Kidney (tissue), 14 donors: ENCODE results near the gene CCDC15. TPM values are rescaled to one million over a fixed set of nuclear protein-coding genes. Genes with fewer than 3 reads are reported as not detected.
"Not testable (repeated sequence)": the region's sequence is repeated elsewhere in the genome, so short reads cannot be mapped to it uniquely, and the experiment has no call there.

ENCODE experiments used
- DNase-seq, 5 donors: peaks; one replicate each; pipeline ENCODE4 v3.0.0-alpha.2; 2013 to 2020
- FAIRE-seq: peaks from 2 replicates; lab custom pipeline; 2012; peaks lifted over from hg19 to GRCh38; lab: Jason Lieb, UNC
- H3K27ac ChIP-seq, 2 donors: one replicate each; pipeline ENCODE4 v1.7.0; 2013; ENCODE audit warnings: low read depth in 2 of 2, low read length in 2 of 2, inconsistent platforms in 1 of 2
- H3K27me3 ChIP-seq: one replicate; pipeline ENCODE4 v1.7.1; 2013; ENCODE audit warnings: low read length, inconsistent platforms; ENCODE audit not compliant: control insufficient read depth, insufficient read depth
- H3K36me3 ChIP-seq, 3 donors: one replicate each; pipeline versions ENCODE4 v1.7.0 to v1.7.1; 2013; ENCODE audit warnings: low read length in 3 of 3, control low read depth in 1 of 3, inconsistent platforms in 1 of 3; ENCODE audit not compliant: insufficient read depth in 3 of 3, control insufficient read depth in 2 of 3
- H3K4me1 ChIP-seq, 3 donors: one replicate each; pipeline versions ENCODE4 v1.7.0 to v1.7.1; 2013; ENCODE audit warnings: low read length in 3 of 3, inconsistent platforms in 1 of 3, low read depth in 1 of 3; ENCODE audit not compliant: control insufficient read depth in 2 of 3, insufficient read depth in 2 of 3
- H3K4me3 ChIP-seq, 3 donors: one replicate each; pipeline versions ENCODE4 v1.7.0 to v1.8.1; 2013; ENCODE audit warnings: low read length in 3 of 3, control low read depth in 1 of 3, inconsistent platforms in 1 of 3
- H3K9ac ChIP-seq, 3 donors: one replicate each; pipeline versions ENCODE4 v1.7.0 to v1.7.1; 2013; ENCODE audit warnings: low read length in 3 of 3, control low read depth in 1 of 3, inconsistent platforms in 1 of 3
- H3K9me3 ChIP-seq, 3 donors: one replicate each; pipeline versions ENCODE4 v1.7.0 to v1.7.1; 2013; ENCODE audit warnings: low read length in 3 of 3, control low read depth in 1 of 3, inconsistent platforms in 1 of 3; ENCODE audit not compliant: control insufficient read depth in 2 of 3, insufficient read depth in 1 of 3
- intact Hi-C: fragments of 100-400 bp; cut with DNase I; formaldehyde crosslinking; loops from one replicate; pipeline ENCODE4 v1.11.1; 2022
- polyA plus RNA-seq: library from polyadenylated mRNA; stranded (reverse); fragments of 350-450 nt; fragmentation: Illumina TruSeq; extraction: RNeasy Lipid Tissue Mini Kit (QIAGEN cat#74804); gene quantifications from one replicate; pipeline ENCODE4 v1.2.3, GENCODE V29; 2014; ENCODE audit warnings: low read depth, low replicate concordance; ENCODE audit not compliant: insufficient read depth
- total RNA-seq: library from RNA; stranded (reverse); fragmentation: NEBNext Ultra II Directional; extraction: Animal tissue kit (Norgen Biotek cat#: 25700); gene quantifications from one replicate; pipeline ENCODE4 v1.2.1, GENCODE V29; 2021
- TF ChIP-seq, protein P1 (sequence below): IDR thresholded peaks from 3 replicates; pipeline ENCODE4 v1.5.1; 2012; ENCODE audit warnings: mild to moderate bottlenecking, moderate library complexity, borderline replicate concordance; ENCODE audit not compliant: insufficient read depth; ENCODE audit errors: extremely low read depth
- donor health status: control.
- donor health status: control.
- donor health status: control.
- donor health status: control.
- donor health status: control.
- donor health status: DM: yes; HTN: yes; CAD: no.
- donor health status: Normal renal cell carcinoma (clear cell type).

The CCDC15 gene
- total and polyA plus RNA-seq, 2 donors from 2014 or later: 0.22 to 1.5 TPM

GRCh38 chr11:125088123-125088522 lies 134.1 kb downstream of the CCDC15 start:
- peaks cover 0 to 2% (median 0%) of the 10 kb centered on the region in 3 donors for H3K4me1 ChIP-seq
- FAIRE-seq (no peak), DNase-seq (no peak)
- no peak overlapping the region for H3K4me3 ChIP-seq
- no peaks in the 10 kb centered on the region for H3K36me3 ChIP-seq
- no peaks in the 10 kb centered on the region for H3K9me3 ChIP-seq
- H3K27me3 ChIP-seq: no peaks in the 10 kb centered on the region
- H3K9ac ChIP-seq: no peak overlapping the region
- H3K27ac ChIP-seq: no peak overlapping the region
- intact Hi-C loops: no loop called here
- TF ChIP-seq, protein P1, sequence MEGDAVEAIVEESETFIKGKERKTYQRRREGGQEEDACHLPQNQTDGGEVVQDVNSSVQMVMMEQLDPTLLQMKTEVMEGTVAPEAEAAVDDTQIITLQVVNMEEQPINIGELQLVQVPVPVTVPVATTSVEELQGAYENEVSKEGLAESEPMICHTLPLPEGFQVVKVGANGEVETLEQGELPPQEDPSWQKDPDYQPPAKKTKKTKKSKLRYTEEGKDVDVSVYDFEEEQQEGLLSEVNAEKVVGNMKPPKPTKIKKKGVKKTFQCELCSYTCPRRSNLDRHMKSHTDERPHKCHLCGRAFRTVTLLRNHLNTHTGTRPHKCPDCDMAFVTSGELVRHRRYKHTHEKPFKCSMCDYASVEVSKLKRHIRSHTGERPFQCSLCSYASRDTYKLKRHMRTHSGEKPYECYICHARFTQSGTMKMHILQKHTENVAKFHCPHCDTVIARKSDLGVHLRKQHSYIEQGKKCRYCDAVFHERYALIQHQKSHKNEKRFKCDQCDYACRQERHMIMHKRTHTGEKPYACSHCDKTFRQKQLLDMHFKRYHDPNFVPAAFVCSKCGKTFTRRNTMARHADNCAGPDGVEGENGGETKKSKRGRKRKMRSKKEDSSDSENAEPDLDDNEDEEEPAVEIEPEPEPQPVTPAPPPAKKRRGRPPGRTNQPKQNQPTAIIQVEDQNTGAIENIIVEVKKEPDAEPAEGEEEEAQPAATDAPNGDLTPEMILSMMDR: no peak

DNA sequence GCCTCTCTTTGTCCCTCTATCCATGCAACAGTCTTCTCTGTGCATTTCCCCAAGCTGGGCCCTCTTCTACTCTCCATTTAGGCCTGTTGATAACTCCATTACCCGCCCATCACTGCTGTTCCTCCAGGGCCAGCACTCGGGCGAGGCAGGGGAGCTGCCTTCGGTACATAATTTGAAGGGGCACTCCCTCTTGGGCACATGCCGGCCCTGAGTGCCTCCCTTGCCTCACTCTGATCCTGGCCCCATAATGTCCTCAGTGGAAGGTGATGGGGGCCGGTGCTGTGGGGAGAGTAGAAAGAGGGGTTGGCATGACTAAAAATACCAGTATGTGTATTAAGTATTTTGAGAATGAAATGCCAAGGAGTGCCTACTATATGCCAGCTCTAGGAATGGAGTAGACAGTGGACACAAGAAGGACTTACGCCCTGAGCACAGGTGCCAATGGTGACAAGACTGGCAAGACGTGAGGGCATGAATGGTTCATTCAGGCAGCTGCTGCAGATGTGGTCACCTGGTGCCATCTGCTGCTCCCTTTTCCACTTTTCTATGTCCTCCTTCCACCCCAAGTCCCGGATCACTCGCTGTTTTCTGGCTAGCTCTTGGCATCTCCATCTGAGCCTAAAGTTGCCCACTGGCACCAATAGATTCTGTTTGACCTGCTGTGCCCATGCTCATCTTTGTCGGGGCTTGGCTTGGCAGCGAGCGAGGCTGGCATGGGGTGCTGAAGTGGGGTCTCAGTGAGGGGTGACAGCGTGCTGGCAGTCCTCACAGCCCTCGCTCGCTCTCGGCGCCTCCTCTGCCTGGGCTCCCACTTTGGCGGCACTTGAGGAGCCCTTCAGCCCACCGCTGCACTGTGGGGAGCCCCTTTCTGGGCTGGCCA lies 134.8 kb downstream of the CCDC15 start:
- intact Hi-C loops: no loop called here
- Histone ChIP-seq H3K27me3 (no peaks in the 10 kb centered on the region), H3K9me3 (no peaks in the 10 kb centered on the region), H3K9ac (no peak overlapping the region), H3K4me3 (no peak overlapping the region), H3K4me1 (peaks cover 0 to 2% (median 0%) of the 10 kb centered on the region in 3 donors), H3K36me3 (no peaks in the 10 kb centered on the region), H3K27ac (no peak overlapping the region)
- DNase-seq: no peak
- TF ChIP-seq, protein P1: no peak
- FAIRE-seq: no peak

DNA sequence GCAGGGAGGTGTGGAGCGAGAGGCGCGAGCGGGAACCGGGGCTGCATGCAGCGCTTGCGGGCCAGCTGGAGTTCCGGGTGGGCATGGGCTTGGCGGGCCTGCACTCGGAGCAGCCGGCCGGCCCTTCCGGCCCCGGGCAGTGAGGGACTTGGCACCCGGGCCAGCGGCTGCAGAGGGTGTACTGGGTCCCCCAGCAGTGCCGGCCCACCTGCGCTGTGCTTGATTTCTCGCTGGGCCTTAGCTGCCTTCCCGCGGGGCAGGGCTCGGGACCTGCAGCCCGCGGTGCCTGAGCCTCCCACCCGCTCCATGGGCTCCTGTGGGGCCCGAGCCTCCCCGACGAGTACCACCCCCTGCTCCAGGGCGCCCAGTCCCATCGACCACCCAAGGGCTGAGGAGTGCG lies 135.5 kb downstream of the CCDC15 start:
- H3K27me3 ChIP-seq, H3K4me1 ChIP-seq, H3K36me3 ChIP-seq, H3K27ac ChIP-seq, H3K9me3 ChIP-seq, H3K4me3 ChIP-seq, H3K9ac ChIP-seq, intact Hi-C loops, FAIRE-seq: not testable (repeated sequence)
- DNase-seq: peak in 1 of 5 donors; percentile 68

DNA sequence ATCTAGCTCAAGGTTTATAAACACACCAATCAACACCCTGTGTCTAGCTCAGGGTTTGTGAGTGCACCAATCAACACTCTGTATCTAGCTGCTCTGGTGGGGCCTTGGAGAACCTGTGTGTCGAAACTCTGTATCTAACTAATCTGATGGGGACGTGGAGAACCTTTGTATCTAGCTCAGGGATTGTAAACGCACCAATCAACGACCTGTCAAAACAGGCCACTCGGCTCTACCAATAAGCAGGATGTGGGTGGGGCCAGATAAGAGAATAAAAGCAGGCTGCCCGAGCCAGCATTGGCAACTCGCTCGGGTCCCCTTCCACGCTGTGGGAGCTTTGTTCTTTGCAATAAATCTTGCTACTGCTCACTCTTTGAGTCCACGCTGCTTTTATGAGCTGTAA lies 136.1 kb downstream of the CCDC15 start:
- H3K9ac ChIP-seq, intact Hi-C loops, H3K27me3 ChIP-seq, H3K27ac ChIP-seq, H3K4me1 ChIP-seq, H3K4me3 ChIP-seq, DNase-seq, H3K36me3 ChIP-seq, H3K9me3 ChIP-seq, FAIRE-seq: not testable (repeated sequence)
